ENCODE data around the gene NOXA1. TPM values are rescaled to one million over a fixed set of nuclear protein-coding genes. Genes with fewer than 3 reads are reported as not detected.

The NOXA1 gene
- polyA plus RNA-seq, 6 donors from 2014 or later, result 1.3 to 2.3 (median 1.6) TPM; not detected in 1

GRCh38 chr9:137437691-137438590 lies 14.7 kb downstream of the NOXA1 start:
- DNase-seq (no peak), ATAC-seq (ENCODE audit: low read depth in 2 of 2) (no peak)
- Mint-ChIP-seq H3K27me3 (peaks cover 6 to 11% (median 8%) of the 10 kb centered on the region in 3 donors), H3K27ac (no peak overlapping the region), H3K36me3 (peaks cover 4 to 7% of the 10 kb centered on the region in 2 donors), H3K9me3 (no peaks in the 10 kb centered on the region), H3K4me3 (peak overlapping the region in 1 of 8 donors; percentile 51), H3K4me1 (peaks cover 4 to 6% (median 4%) of the 10 kb centered on the region in 3 donors)

GRCh38 chr9:137438591-137439157 lies 15.5 kb downstream of the NOXA1 start:
- ATAC-seq (ENCODE audit: low read depth in 2 of 2), result no peak
- DNase-seq, result no peak
- Mint-ChIP-seq H3K4me3 (no peak overlapping the region), H3K4me1 (peaks cover 4 to 6% (median 4%) of the 10 kb centered on the region in 3 donors), H3K27ac (no peak overlapping the region), H3K9me3 (no peaks in the 10 kb centered on the region), H3K36me3 (peaks cover 4 to 7% of the 10 kb centered on the region in 2 donors), H3K27me3 (peaks cover 6 to 13% (median 11%) of the 10 kb centered on the region in 3 donors)

GRCh38 chr9:137439158-137439714 lies 16.0 kb downstream of the NOXA1 start:
- Mint-ChIP-seq H3K27me3 (peaks cover 6 to 16% (median 13%) of the 10 kb centered on the region in 3 donors), H3K27ac (peak overlapping the region in 1 of 6 donors; percentile 38), H3K4me1 (peaks cover 4 to 6% (median 4%) of the 10 kb centered on the region in 3 donors), H3K9me3 (no peaks in the 10 kb centered on the region), H3K4me3 (peak overlapping the region in 3 of 8 donors; percentile 19 to 34 (median 21)), H3K36me3 (peaks cover 4 to 7% of the 10 kb centered on the region in 2 donors)
- ATAC-seq (ENCODE audit: low read depth in 2 of 2) (no peak), DNase-seq (no peak)

- H3K4me3 Mint-ChIP-seq, result peak within 1 kb of the TSS; percentile 50 to 92 (median 80)
- peak within 1 kb of the TSS in 2 of 6 donors; percentile 47 to 70 for H3K27ac Mint-ChIP-seq
- H3K27me3 Mint-ChIP-seq, result peaks cover 6 to 22% (median 16%) of the 10 kb centered on the region in 3 donors
- peaks cover 4 to 7% of the 10 kb centered on the region in 2 donors for H3K36me3 Mint-ChIP-seq
- ATAC-seq (ENCODE audit: low read depth in 2 of 2) (peak; percentile 22 to 29), DNase-seq (no peak)
- H3K4me1 Mint-ChIP-seq, result peaks cover 9 to 11% (median 10%) of the 10 kb centered on the region in 3 donors
- H3K9me3 Mint-ChIP-seq, result no peaks in the 10 kb centered on the region
Observed at GRCh38 chr9:137441289-137441934, 18.2 kb downstream of the NOXA1 start, which contains the start of gene ENTPD8. Gene ENTPD8 (minus strand): TSS chr9:137441357. CDS start chr9:137438285, 3,072 bp downstream.

- no peak for ATAC-seq (ENCODE audit: low read depth in 2 of 2)
- peaks cover 10 to 11% (median 11%) of the 10 kb centered on the region in 3 donors for H3K4me1 Mint-ChIP-seq
- H3K4me3 Mint-ChIP-seq, result peak overlapping the region; percentile 50 to 92 (median 80)
- no peak for DNase-seq
- H3K27ac Mint-ChIP-seq, result peak overlapping the region in 2 of 6 donors; percentile 47 to 70
- H3K9me3 Mint-ChIP-seq, result no peaks in the 10 kb centered on the region
- peaks cover 4 to 7% of the 10 kb centered on the region in 2 donors for H3K36me3 Mint-ChIP-seq
- peaks cover 6 to 22% (median 16%) of the 10 kb centered on the region in 3 donors for H3K27me3 Mint-ChIP-seq
Observed at GRCh38 chr9:137441935-137442321, 18.7 kb downstream of the NOXA1 start.

- Mint-ChIP-seq H3K4me3 (peak overlapping the region in 1 of 8 donors; percentile 9), H3K4me1 (peaks cover 11 to 14% (median 13%) of the 10 kb centered on the region in 3 donors), H3K9me3 (no peaks in the 10 kb centered on the region), H3K27ac (no peak overlapping the region), H3K27me3 (peaks cover 6 to 21% (median 16%) of the 10 kb centered on the region in 3 donors), H3K36me3 (peaks cover 4 to 7% of the 10 kb centered on the region in 2 donors)
- DNase-seq, result no peak
- ATAC-seq (ENCODE audit: low read depth in 2 of 2), result no peak
Observed at GRCh38 chr9:137444106-137444790, 21.1 kb downstream of the NOXA1 start.

GRCh38 chr9:137445275-137445807 lies 22.1 kb downstream of the NOXA1 start:
- ATAC-seq (ENCODE audit: low read depth in 2 of 2) (peak; percentile 71 to 77), DNase-seq (peak; percentile 79)
- Mint-ChIP-seq H3K4me3 (no peak overlapping the region), H3K9me3 (no peaks in the 10 kb centered on the region), H3K27ac (peak overlapping the region in 3 of 6 donors; percentile 11 to 89 (median 66)), H3K36me3 (peaks cover 4 to 7% of the 10 kb centered on the region in 2 donors), H3K4me1 (peaks cover 11 to 17% (median 13%) of the 10 kb centered on the region in 3 donors), H3K27me3 (peaks cover 6 to 16% (median 16%) of the 10 kb centered on the region in 3 donors)

GRCh38 chr9:137445930-137446431 lies 22.8 kb downstream of the NOXA1 start:
- Mint-ChIP-seq H3K9me3 (no peaks in the 10 kb centered on the region), H3K27ac (no peak overlapping the region), H3K36me3 (peaks cover 4 to 7% of the 10 kb centered on the region in 2 donors), H3K4me1 (peaks cover 11 to 21% (median 17%) of the 10 kb centered on the region in 3 donors), H3K27me3 (peaks cover 6 to 16% (median 16%) of the 10 kb centered on the region in 3 donors), H3K4me3 (no peak overlapping the region)
- DNase-seq (no peak), ATAC-seq (ENCODE audit: low read depth in 2 of 2) (no peak)

GRCh38 chr9:137446851-137447471 lies 23.8 kb downstream of the NOXA1 start:
- no peaks in the 10 kb centered on the region for H3K9me3 Mint-ChIP-seq
- H3K27me3 Mint-ChIP-seq, result peaks cover 4 to 14% (median 11%) of the 10 kb centered on the region in 3 donors
- ATAC-seq (ENCODE audit: low read depth in 2 of 2), result peak in 1 of 2 donors; percentile 11
- H3K27ac Mint-ChIP-seq, result peak overlapping the region in 3 of 6 donors; percentile 3 to 81 (median 26)
- DNase-seq, result no peak
- peaks cover 2 to 3% of the 10 kb centered on the region in 2 donors for H3K36me3 Mint-ChIP-seq
- H3K4me3 Mint-ChIP-seq, result no peak overlapping the region
- peaks cover 8 to 24% (median 19%) of the 10 kb centered on the region in 3 donors for H3K4me1 Mint-ChIP-seq

GRCh38 chr9:137447722-137448601 lies 24.8 kb downstream of the NOXA1 start:
- peak overlapping the region in 1 of 8 donors; percentile 38 for H3K4me3 Mint-ChIP-seq
- DNase-seq (no peak), ATAC-seq (ENCODE audit: low read depth in 2 of 2) (no peak)

GRCh38 chr9:137448602-137448962 lies 25.4 kb downstream of the NOXA1 start:
- Mint-ChIP-seq H3K4me1 (peaks cover 6 to 26% (median 24%) of the 10 kb centered on the region in 3 donors), H3K27me3 (peaks cover 0 to 10% (median 3%) of the 10 kb centered on the region in 3 donors), H3K9me3 (peaks cover 0 to 1% (median 0%) of the 10 kb centered on the region in 7 donors), H3K4me3 (peak overlapping the region in 2 of 8 donors; percentile 38 to 74), H3K36me3 (no peaks in the 10 kb centered on the region), H3K27ac (peak overlapping the region in 2 of 6 donors; percentile 37 to 38)
- no peak for DNase-seq
- no peak for ATAC-seq (ENCODE audit: low read depth in 2 of 2)

More at GRCh38 chr9:137447722-137448601, 24.8 kb downstream of the NOXA1 start:
- Mint-ChIP-seq H3K9me3 (peaks cover 0 to 1% (median 0%) of the 10 kb centered on the region in 7 donors), H3K4me1 (peaks cover 6 to 25% (median 24%) of the 10 kb centered on the region in 3 donors), H3K27ac (peak overlapping the region in 1 of 6 donors; percentile 38), H3K36me3 (no peaks in the 10 kb centered on the region), H3K27me3 (peaks cover 0 to 10% (median 8%) of the 10 kb centered on the region in 3 donors)

Data from naive B cell (primary cell).